ENCODE data around the gene WDR75.

GRCh38 chr2:189516546-189516945 is 75.3 kb downstream of the WDR75 start:
- TF ChIP-seq CTCF (IDR thresholded peaks at IDR 0.05) (no peak), POLR2AphosphoS5 (IDR thresholded peaks at IDR 0.05) (no peak), POLR2A (IDR thresholded peaks at IDR 0.05) (no peak), EP300 (IDR thresholded peaks at IDR 0.05) (no peak)

All from suprapubic skin (tissue), 4 donors.